Progenitor cell of endocrine pancreas (in vitro differentiated cells): ENCODE measurements around the gene LRRC73. TPM values are rescaled to one million over a fixed set of nuclear protein-coding genes. Genes with fewer than 3 reads are reported as not detected.

Experiments
- DNase-seq: peaks from one replicate; pipeline ENCODE4 v3.0.0; 2021; ENCODE audit warnings: low spot score; ENCODE audit not compliant: unreplicated experiment
- H3K27ac Mint-ChIP-seq: 2 replicates; pipeline ENCODE4 v1.8.0; 2021; ENCODE audit warnings: mild to moderate bottlenecking, moderate library complexity, mixed read lengths
- H3K27me3 Mint-ChIP-seq: 2 replicates; pipeline ENCODE4 v1.8.0; 2021; ENCODE audit warnings: mixed read lengths
- H3K36me3 Mint-ChIP-seq: 2 replicates; pipeline ENCODE4 v1.8.0; 2022; ENCODE audit warnings: mixed read lengths; ENCODE audit not compliant: insufficient read depth
- H3K4me1 Mint-ChIP-seq: 2 replicates; pipeline ENCODE4 v1.8.0; 2021; ENCODE audit warnings: low read depth, mixed read lengths
- H3K4me3 Mint-ChIP-seq: 2 replicates; pipeline ENCODE4 v1.8.0; 2021; ENCODE audit warnings: low read depth, mild to moderate bottlenecking, moderate library complexity, mixed read lengths
- H3K9me3 Mint-ChIP-seq: 2 replicates; pipeline ENCODE4 v1.8.0; 2021; ENCODE audit warnings: low read depth, mixed read lengths
- total RNA-seq: library from RNA; stranded (reverse); gene quantifications from 2 replicates; pipeline ENCODE4 v1.2.1, GENCODE V29; 2021
- TF ChIP-seq, protein P1 (sequence below): fragments of 200-600 bp; sonication (generic); IDR thresholded peaks from one replicate; pipeline ENCODE4 v1.5.0; 2021; ENCODE audit warnings: antibody characterized with exemption, mild to moderate bottlenecking; ENCODE audit not compliant: unreplicated experiment

Gene LRRC73
- total RNA-seq, 1 donor from 2014 or later, result 1.5 TPM

DNA sequence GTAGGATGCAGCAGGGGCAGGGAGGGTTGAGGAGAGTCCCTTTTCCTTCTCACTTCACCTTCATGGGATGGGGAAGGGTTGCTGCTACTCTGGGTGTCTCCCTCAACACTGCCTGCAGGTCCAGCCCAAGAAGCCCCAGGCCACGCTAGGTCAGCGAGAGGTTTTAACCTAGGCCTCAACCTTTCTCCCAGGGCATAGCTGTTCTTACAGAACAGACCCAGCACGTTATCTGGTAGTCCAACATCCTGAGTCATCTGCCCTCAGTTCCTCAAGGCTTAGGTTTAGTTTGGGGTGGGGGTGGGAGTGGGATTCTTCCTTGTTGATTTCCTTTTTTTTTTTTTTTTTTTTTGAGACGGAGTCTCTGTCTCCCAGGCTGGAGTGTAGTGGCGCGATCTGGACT lies 15.8 kb downstream of the LRRC73 start:
- no peaks in the 10 kb centered on the region for H3K27me3 Mint-ChIP-seq
- peaks cover 2% of the 10 kb centered on the region for H3K36me3 Mint-ChIP-seq
- no peak overlapping the region for H3K27ac Mint-ChIP-seq
- TF ChIP-seq, protein P1, sequence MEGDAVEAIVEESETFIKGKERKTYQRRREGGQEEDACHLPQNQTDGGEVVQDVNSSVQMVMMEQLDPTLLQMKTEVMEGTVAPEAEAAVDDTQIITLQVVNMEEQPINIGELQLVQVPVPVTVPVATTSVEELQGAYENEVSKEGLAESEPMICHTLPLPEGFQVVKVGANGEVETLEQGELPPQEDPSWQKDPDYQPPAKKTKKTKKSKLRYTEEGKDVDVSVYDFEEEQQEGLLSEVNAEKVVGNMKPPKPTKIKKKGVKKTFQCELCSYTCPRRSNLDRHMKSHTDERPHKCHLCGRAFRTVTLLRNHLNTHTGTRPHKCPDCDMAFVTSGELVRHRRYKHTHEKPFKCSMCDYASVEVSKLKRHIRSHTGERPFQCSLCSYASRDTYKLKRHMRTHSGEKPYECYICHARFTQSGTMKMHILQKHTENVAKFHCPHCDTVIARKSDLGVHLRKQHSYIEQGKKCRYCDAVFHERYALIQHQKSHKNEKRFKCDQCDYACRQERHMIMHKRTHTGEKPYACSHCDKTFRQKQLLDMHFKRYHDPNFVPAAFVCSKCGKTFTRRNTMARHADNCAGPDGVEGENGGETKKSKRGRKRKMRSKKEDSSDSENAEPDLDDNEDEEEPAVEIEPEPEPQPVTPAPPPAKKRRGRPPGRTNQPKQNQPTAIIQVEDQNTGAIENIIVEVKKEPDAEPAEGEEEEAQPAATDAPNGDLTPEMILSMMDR, result no peak
- H3K4me1 Mint-ChIP-seq, result peaks cover 3% of the 10 kb centered on the region
- H3K9me3 Mint-ChIP-seq, result no peaks in the 10 kb centered on the region
- H3K4me3 Mint-ChIP-seq, result no peak overlapping the region
- DNase-seq, result no peak

DNA sequence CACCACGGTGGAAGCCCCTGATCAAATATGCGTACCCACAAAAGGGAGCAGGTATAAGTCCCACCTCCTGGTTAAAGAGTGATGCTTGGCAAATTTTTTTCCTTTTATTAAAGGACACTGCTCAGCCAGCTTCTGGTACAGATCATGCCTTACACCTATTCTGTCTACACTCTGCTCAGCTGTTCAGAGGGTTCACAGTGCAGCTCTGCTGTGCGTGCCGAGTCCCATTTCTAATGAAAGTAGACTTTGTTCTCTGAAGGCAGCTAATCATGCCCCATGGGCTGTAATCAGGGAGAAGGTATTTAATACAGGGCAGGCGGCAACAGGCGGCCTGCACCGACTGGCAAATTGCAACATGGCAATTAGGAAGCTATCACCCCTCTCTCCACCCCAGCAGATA lies 16.3 kb downstream of the LRRC73 start:
- H3K27me3 Mint-ChIP-seq, result no peaks in the 10 kb centered on the region
- no peaks in the 10 kb centered on the region for H3K9me3 Mint-ChIP-seq
- TF ChIP-seq, protein P1, result no peak
- DNase-seq, result no peak
- no peak overlapping the region for H3K27ac Mint-ChIP-seq
- H3K4me1 Mint-ChIP-seq, result peaks cover 3% of the 10 kb centered on the region
- peaks cover 2% of the 10 kb centered on the region for H3K36me3 Mint-ChIP-seq
- no peak overlapping the region for H3K4me3 Mint-ChIP-seq

DNA sequence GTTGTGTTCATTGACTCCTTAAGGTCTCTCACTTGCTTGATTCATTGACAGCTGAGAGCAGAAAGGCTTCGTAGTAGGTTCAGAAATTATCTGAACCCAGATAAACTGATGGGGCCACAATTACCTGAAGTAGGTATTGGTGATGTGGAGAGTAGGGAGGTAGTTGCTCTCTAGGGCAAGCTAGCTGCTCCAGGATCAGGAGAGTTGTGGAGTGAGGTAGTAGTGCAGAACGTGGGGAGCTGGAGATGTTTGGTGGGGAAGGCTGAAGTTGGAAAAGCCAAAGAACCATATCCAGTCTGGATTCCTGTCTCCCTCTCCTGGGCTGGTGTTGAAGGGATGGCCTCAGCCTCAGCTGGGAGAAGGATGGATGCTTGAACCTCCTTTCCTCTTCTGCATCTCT lies 16.9 kb downstream of the LRRC73 start:
- H3K27ac Mint-ChIP-seq, result no peak overlapping the region
- no peak for DNase-seq
- H3K4me3 Mint-ChIP-seq, result no peak overlapping the region
- peaks cover 2% of the 10 kb centered on the region for H3K36me3 Mint-ChIP-seq
- no peaks in the 10 kb centered on the region for H3K27me3 Mint-ChIP-seq
- TF ChIP-seq, protein P1, result no peak
- no peaks in the 10 kb centered on the region for H3K9me3 Mint-ChIP-seq
- peaks cover 3% of the 10 kb centered on the region for H3K4me1 Mint-ChIP-seq

DNA sequence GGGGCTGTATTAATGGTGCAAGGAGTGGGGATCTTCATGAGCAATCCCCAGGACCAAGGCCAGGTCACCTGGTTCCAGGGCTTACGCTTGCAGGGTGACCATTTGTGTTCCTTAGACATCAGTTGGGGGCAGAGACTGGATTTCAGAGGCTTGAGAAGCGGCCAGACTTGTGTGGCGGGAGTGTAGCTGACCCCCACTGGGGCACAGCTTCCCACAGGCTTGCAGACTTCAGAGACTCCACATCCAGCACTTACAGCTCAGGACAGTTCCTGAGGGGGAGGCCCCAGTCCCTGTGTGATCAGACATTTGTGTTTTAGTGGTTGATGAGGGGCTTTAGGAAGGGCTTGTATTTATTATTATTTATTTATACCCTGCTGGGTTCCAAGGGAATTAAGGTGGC lies 17.5 kb downstream of the LRRC73 start:
- Mint-ChIP-seq H3K27ac (no peak overlapping the region), H3K27me3 (no peaks in the 10 kb centered on the region), H3K4me1 (peaks cover 3% of the 10 kb centered on the region), H3K36me3 (peaks cover 2% of the 10 kb centered on the region), H3K4me3 (no peak overlapping the region), H3K9me3 (no peaks in the 10 kb centered on the region)
- TF ChIP-seq, protein P1, result no peak
- DNase-seq, result no peak

DNA sequence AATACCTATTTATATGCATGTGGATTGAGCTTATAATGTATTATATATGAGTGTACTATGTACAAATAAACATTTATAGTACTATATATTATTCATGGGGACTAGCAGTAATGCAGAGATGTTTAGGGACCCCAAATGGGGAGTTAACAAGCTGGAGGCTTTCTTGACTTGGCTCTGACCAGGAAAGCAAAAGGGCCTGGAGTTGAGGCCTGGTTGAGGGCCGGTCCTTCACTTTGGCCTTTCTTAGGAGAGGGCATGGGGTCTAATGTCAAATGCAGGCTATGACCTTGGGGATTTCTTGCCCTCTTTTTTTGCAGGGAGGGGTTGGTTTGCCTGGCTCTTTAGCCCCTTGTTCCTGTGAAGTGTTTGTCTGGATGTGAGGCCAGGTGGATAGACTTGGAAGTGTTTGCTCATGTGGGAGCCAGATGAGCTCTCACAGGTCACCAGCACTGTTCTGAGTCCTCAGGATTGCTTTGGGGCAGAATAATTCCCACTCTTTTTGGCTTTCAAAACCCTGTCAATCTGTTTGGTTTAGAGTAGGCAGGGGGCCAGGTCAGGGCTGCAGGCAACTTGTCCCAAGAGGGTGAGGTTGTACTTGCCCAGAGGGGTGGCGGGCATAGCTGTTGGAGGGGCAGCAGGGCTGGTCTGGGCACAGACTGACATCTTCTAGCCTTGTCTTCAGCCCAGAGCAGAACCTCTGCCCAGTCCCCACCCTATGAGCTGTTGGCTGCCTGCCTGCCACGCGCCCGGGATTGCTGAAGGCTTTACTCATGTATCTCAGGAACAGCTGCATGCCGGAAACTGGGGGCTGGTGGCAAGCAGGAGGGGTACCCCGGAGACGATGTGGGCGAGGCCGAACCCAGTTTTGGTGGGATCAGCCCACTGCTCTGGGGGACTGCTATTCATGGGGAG lies 18.1 kb downstream of the LRRC73 start:
- TF ChIP-seq, protein P1, result no peak

More for the DNA sequence above, 18.1 kb downstream of the LRRC73 start:
- Mint-ChIP-seq H3K27me3 (no peaks in the 10 kb centered on the region), H3K27ac (no peak overlapping the region), H3K9me3 (no peaks in the 10 kb centered on the region), H3K36me3 (peaks cover 2% of the 10 kb centered on the region), H3K4me1 (peaks cover 3% of the 10 kb centered on the region), H3K4me3 (no peak overlapping the region)
- no peak for DNase-seq
